ENCODE data around the gene PCDH17.

Gene PCDH17

DNA sequence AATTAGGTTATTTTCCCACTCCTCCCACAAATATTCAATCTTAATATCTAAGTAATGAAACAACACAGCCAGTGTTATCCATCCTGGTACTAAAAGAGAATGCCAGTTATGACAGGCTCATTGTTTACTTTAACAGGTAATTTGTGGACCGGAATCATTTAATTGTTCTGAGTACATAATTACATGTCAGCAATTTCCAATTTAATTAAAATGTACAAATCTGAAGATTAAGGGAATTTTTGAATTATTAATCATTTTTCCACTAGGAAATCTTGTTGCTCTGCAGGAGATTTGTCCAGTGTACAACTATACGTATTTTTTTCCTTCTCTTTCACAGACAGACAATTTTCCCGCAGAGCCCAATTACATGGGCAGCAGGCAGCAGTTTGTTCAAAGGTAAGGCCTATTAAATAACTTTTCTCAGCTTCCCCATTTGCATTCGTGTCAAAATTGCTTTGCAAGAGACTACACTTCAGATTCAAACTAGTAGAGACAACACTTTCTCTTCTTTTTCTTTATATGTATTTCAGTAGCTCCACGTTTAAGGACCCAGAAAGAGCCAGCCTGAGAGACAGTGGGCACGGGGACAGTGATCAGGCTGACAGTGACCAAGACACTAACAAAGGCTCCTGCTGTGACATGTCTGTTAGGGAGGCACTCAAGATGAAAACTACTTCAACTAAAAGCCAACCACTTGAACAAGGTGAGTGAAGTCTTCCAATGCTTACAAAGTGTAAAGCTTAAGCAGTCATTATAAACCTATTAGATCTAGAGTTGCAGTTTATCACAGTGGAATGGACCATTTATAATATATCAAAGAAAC is 34.8 kb downstream of the PCDH17 start:
- H3K27ac Mint-ChIP-seq: no peak overlapping the region
- no peaks in the 10 kb centered on the region for H3K4me1 Mint-ChIP-seq (ENCODE audit: low read depth)
- H3K36me3 Mint-ChIP-seq (ENCODE audit: low read depth): no peaks in the 10 kb centered on the region
- H3K27me3 Mint-ChIP-seq (ENCODE audit: low read depth): no peaks in the 10 kb centered on the region
- H3K4me3 Mint-ChIP-seq: no peak overlapping the region
- peaks cover 6% of the 10 kb centered on the region for H3K9me3 Mint-ChIP-seq

DNA sequence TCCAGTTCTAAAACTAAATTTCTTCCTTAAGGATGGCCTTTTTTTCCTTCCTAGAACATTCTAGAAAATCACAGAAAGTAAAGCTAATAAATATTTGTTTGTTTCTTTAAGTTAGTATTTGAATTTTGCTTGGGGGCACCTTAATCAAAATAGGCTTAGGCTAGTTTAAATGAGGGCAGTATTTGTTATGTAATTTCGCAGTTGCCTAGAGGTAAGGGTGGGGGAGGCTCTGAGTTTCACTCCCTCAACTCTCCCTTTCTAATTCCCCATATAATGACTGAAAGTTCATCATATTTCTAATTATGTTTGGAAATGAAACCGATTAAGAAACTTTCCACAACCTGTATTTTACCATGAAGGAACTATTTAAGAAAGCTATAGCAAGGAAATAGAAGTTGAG is 40.6 kb downstream of the PCDH17 start:
- Mint-ChIP-seq H3K4me3 (no peak overlapping the region), H3K36me3 (ENCODE audit: low read depth) (no peaks in the 10 kb centered on the region), H3K4me1 (ENCODE audit: low read depth) (no peaks in the 10 kb centered on the region), H3K9me3 (peaks cover 4% of the 10 kb centered on the region), H3K27ac (no peak overlapping the region), H3K27me3 (ENCODE audit: low read depth) (no peaks in the 10 kb centered on the region)

GRCh38 chr13:57673197-57673596 is 41.7 kb downstream of the PCDH17 start:
- H3K36me3 Mint-ChIP-seq (ENCODE audit: low read depth): no peaks in the 10 kb centered on the region
- peaks cover 4% of the 10 kb centered on the region for H3K9me3 Mint-ChIP-seq
- no peak overlapping the region for H3K27ac Mint-ChIP-seq
- no peaks in the 10 kb centered on the region for H3K27me3 Mint-ChIP-seq (ENCODE audit: low read depth)
- H3K4me1 Mint-ChIP-seq (ENCODE audit: low read depth): no peaks in the 10 kb centered on the region
- H3K4me3 Mint-ChIP-seq: no peak overlapping the region

DNA sequence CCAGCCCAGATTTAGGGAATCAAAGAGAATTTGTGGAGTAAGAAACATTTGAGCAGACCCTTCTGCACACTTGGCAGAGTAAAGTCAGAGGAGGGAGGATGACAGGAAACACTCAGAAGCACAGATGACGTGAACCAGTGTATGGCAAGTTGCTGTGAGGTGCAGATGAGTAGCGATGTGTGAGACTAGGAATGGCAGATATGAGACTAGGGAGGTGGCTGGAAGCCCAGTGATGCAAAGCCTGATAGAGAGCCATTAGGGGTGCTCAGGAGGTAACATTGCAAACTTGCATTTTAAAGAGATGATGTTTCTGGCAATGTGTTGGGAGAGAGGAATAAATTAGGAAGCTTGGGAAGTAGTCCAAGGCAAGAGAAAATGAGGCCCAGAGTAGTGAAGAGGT is 44.0 kb downstream of the PCDH17 start:
- Mint-ChIP-seq H3K9me3 (peaks cover 4% of the 10 kb centered on the region), H3K4me3 (no peak overlapping the region), H3K4me1 (ENCODE audit: low read depth) (no peaks in the 10 kb centered on the region), H3K27ac (no peak overlapping the region), H3K36me3 (ENCODE audit: low read depth) (no peaks in the 10 kb centered on the region), H3K27me3 (ENCODE audit: low read depth) (no peaks in the 10 kb centered on the region)

GRCh38 chr13:57680609-57681008 is 49.1 kb downstream of the PCDH17 start:
- Mint-ChIP-seq H3K27me3 (ENCODE audit: low read depth) (no peaks in the 10 kb centered on the region), H3K27ac (no peak overlapping the region), H3K36me3 (ENCODE audit: low read depth) (no peaks in the 10 kb centered on the region), H3K4me1 (ENCODE audit: low read depth) (no peaks in the 10 kb centered on the region), H3K9me3 (peaks cover 4% of the 10 kb centered on the region), H3K4me3 (no peak overlapping the region)

DNA sequence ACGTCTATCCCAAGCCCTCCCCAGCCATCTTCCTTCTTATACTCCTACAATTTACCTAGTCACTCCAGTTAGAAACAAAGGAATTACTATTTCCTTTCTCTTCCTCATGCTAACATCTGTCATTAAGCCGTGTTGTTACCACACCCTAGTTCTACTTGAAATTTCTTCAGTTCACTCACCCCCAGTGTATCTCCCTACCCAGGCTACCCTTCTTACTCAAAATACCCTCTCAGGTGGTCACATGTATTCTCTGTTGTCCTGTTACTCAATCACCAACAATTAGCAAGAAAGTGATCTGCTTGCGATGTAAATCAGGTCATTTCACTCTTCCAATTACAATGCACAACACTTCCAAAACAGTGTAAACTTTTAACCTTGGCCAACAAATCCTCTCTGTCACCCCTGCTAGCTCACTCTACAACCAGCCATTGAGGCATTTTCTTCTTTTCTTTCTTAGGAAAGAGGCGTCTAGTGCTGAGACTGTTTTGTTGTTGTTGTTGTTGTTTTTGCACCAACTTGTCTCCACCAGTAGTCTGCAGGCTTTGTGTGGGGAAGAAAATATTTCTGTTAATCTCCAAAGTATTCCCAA is 50.7 kb downstream of the PCDH17 start:
- no peaks in the 10 kb centered on the region for H3K27me3 Mint-ChIP-seq (ENCODE audit: low read depth)
- no peaks in the 10 kb centered on the region for H3K9me3 Mint-ChIP-seq
- no peak overlapping the region for H3K27ac Mint-ChIP-seq
- H3K4me3 Mint-ChIP-seq: no peak overlapping the region
- no peaks in the 10 kb centered on the region for H3K36me3 Mint-ChIP-seq (ENCODE audit: low read depth)
- no peaks in the 10 kb centered on the region for H3K4me1 Mint-ChIP-seq (ENCODE audit: low read depth)

GRCh38 chr13:57698851-57699250 is 67.3 kb downstream of the PCDH17 start:
- Mint-ChIP-seq H3K27me3 (ENCODE audit: low read depth) (no peaks in the 10 kb centered on the region), H3K4me1 (ENCODE audit: low read depth) (no peaks in the 10 kb centered on the region), H3K9me3 (peaks cover 2% of the 10 kb centered on the region), H3K4me3 (no peak overlapping the region), H3K36me3 (ENCODE audit: low read depth) (no peaks in the 10 kb centered on the region), H3K27ac (no peak overlapping the region)

DNA sequence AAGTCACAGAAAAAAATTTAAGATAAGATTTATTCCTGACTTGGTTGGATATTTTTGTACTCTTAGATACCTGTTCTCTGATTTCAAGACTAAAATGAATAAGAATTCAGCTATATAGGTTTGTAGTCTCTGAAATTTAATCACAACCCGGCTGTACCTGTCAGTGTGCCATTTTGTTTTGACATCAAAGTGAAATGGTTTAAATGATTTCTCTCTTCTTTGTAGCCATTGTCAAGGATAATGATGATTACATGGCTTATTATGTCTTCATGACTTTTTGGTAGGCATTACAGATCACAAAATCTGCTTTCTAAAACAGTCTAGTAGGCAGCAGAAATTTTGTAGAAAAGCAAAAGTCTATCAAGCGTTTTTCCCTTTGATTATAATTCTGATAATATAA is 72.5 kb downstream of the PCDH17 start:
- Mint-ChIP-seq H3K27ac (no peak overlapping the region), H3K4me1 (ENCODE audit: low read depth) (no peaks in the 10 kb centered on the region), H3K4me3 (no peak overlapping the region), H3K27me3 (ENCODE audit: low read depth) (no peaks in the 10 kb centered on the region), H3K9me3 (peaks cover 2% of the 10 kb centered on the region), H3K36me3 (ENCODE audit: low read depth) (no peaks in the 10 kb centered on the region)

GRCh38 chr13:57716295-57716694 is 84.8 kb downstream of the PCDH17 start:
- H3K4me1 Mint-ChIP-seq (ENCODE audit: low read depth): no peaks in the 10 kb centered on the region
- no peaks in the 10 kb centered on the region for H3K9me3 Mint-ChIP-seq
- H3K27ac Mint-ChIP-seq: no peak overlapping the region
- H3K4me3 Mint-ChIP-seq: no peak overlapping the region
- H3K36me3 Mint-ChIP-seq (ENCODE audit: low read depth): no peaks in the 10 kb centered on the region
- no peaks in the 10 kb centered on the region for H3K27me3 Mint-ChIP-seq (ENCODE audit: low read depth)

DNA sequence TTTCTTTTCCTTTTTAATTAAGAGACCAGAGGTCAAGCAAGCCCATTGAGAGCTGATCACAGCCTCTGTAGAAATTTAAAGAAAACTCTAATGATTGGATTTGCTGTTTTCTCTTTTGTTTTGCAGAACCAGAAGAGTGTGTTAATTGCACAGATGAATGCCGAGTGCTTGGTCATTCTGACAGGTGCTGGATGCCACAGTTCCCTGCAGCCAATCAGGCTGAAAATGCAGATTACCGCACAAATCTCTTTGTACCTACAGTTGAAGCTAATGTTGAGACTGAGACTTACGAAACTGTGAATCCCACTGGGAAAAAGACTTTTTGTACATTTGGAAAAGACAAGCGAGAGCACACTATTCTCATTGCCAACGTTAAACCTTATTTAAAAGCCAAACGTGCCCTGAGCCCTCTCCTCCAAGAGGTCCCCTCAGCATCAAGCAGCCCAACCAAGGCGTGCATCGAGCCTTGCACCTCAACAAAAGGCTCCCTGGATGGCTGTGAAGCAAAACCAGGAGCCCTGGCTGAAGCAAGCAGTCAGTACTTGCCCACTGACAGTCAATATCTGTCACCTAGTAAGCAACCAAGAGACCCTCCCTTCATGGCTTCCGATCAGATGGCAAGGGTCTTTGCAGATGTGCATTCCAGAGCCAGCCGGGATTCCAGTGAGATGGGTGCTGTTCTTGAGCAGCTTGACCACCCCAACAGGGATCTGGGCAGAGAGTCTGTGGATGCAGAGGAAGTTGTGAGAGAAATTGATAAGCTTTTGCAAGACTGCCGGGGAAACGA is 93.1 kb downstream of the PCDH17 start:
- Mint-ChIP-seq H3K4me3 (no peak overlapping the region), H3K27ac (no peak overlapping the region), H3K9me3 (no peaks in the 10 kb centered on the region), H3K4me1 (ENCODE audit: low read depth) (no peaks in the 10 kb centered on the region), H3K36me3 (ENCODE audit: low read depth) (no peaks in the 10 kb centered on the region), H3K27me3 (ENCODE audit: low read depth) (no peaks in the 10 kb centered on the region)

DNA sequence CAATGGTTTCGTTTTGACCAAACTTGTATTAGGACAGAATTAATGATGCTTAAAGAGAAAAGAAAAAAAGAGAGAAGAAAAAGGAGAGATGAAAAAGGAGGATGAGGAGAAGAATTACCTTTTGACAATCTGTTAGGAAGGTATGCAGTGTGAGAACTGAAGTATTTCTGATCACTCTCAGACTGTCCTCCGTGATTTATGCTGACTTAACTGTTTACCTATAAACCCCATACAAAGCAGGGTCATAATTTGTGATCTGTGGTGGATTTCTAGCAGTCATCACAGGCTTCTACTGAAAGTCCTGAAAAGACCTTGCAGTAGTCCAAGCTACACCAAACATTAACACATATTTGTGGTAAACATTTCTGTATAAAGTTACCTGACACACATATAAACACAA is 93.9 kb downstream of the PCDH17 start:
- Mint-ChIP-seq H3K4me3 (no peak overlapping the region), H3K9me3 (no peaks in the 10 kb centered on the region), H3K36me3 (ENCODE audit: low read depth) (no peaks in the 10 kb centered on the region), H3K27ac (no peak overlapping the region), H3K4me1 (ENCODE audit: low read depth) (no peaks in the 10 kb centered on the region), H3K27me3 (ENCODE audit: low read depth) (no peaks in the 10 kb centered on the region)

GRCh38 chr13:57726981-57727380 is 95.4 kb downstream of the PCDH17 start:
- Mint-ChIP-seq H3K27ac (no peak overlapping the region), H3K9me3 (no peaks in the 10 kb centered on the region), H3K36me3 (ENCODE audit: low read depth) (no peaks in the 10 kb centered on the region), H3K4me3 (no peak overlapping the region), H3K27me3 (ENCODE audit: low read depth) (no peaks in the 10 kb centered on the region), H3K4me1 (ENCODE audit: low read depth) (no peaks in the 10 kb centered on the region)

GRCh38 chr13:57734306-57734705 is 102.8 kb downstream of the PCDH17 start:
- H3K4me1 Mint-ChIP-seq (ENCODE audit: low read depth): no peaks in the 10 kb centered on the region
- no peaks in the 10 kb centered on the region for H3K27me3 Mint-ChIP-seq (ENCODE audit: low read depth)
- no peak overlapping the region for H3K27ac Mint-ChIP-seq
- no peak overlapping the region for H3K4me3 Mint-ChIP-seq
- peaks cover 12% of the 10 kb centered on the region for H3K9me3 Mint-ChIP-seq
- no peaks in the 10 kb centered on the region for H3K36me3 Mint-ChIP-seq (ENCODE audit: low read depth)

DNA sequence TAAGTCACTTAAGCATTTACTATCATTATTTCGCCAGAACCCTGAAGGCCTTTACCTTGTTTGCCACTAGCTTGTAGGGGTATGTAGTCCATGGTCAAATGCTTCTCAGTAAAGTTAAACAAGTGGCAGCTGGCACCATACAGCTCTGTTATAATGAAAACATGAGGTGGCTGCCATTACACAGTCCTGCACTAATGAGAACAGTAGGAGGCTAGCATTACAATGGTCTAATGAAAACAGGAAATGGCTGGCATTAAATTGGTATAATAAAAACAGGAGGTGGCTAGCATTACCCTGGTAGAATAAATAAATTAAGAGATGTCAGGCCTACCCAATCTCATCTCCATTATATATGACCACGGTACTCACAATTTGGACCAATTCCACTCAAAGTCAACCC is 107.5 kb downstream of the PCDH17 start:
- Mint-ChIP-seq H3K36me3 (ENCODE audit: low read depth) (no peaks in the 10 kb centered on the region), H3K4me1 (ENCODE audit: low read depth) (no peaks in the 10 kb centered on the region), H3K27me3 (ENCODE audit: low read depth) (no peaks in the 10 kb centered on the region), H3K4me3 (no peak overlapping the region), H3K9me3 (peaks cover 12% of the 10 kb centered on the region), H3K27ac (no peak overlapping the region)

Data from T-helper 1 cell treated with Interleukin-12 subunit alpha and Interleukin-12 subunit beta and Interleukin-4 antibody, amounts not matched to agents 30 μg/mL and 1 μg/mL, for 36 hours (primary cell).